ENCODE data around the gene SCN8A. TPM values are rescaled to one million over a fixed set of nuclear protein-coding genes. Genes with fewer than 3 reads are reported as not detected.

SCN8A gene
- total and polyA plus RNA-seq, 2 donors (not counting 3 experiments of a cell fraction or from before 2014, with no cell fraction given): 9.4 to 20.4 TPM

DNA sequence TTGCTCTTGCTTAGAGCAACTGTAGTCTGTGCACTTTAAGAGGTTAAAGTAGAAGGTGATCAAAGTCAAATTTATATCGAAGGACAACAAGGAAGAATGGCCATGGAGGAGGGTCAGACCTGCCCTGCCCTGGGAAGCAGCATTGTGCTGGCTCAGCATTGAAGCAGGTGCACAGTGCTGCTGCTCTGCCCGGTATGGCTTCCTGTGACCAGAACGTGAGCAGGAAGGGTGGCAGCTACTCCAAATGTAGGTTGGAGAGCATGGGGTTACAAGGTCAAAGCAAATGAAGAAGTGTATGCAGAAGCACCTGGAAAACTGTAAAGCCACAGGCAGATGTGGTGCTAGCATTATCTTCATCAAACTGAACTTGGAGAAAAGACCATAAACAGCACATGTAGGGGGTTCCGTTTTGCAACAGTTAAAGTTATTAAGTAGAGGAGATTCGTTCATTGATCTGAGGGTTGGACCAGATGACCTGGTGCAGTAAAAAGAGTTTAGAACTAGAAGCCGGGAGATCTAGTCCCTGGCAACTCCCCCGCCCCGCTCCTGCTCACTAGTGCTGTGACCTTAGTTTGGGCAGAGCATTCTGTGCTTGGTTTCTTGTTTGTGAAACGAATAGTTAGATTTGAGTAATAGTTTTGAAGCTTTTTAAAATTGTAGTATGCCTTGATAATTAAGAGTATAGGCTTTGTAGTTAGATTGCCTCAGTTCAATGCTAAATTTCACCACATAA is 84.2 kb downstream of the SCN8A start:
- Histone ChIP-seq H3K36me3 (ENCODE audit: control insufficient read depth in 2 of 2, extremely low read depth in 1 of 2, insufficient read depth in 2 of 2, low read length in 2 of 2) (no peaks in the 10 kb centered on the region), H3K9me3 (replicated peaks; ENCODE audit: control insufficient read depth, insufficient read depth, low read length) (no peaks in the 10 kb centered on the region), H4K20me1 (replicated peaks; ENCODE audit: control insufficient read depth, extremely low read depth, insufficient read depth, low read length) (no peaks in the 10 kb centered on the region), H3K4me2 (ENCODE audit: insufficient read depth, low read length) (no peak overlapping the region), H3K4me1 (ENCODE audit: control insufficient read depth, extremely low read depth, insufficient read depth, low read length) (no peaks in the 10 kb centered on the region), H3K79me2 (ENCODE audit: control insufficient read depth, insufficient read depth, low read length) (no peaks in the 10 kb centered on the region), H3K9me1 (replicated peaks; ENCODE audit: control insufficient read depth, extremely low read depth, insufficient read depth, low read length) (no peaks in the 10 kb centered on the region), H3K27ac (ENCODE audit: insufficient read depth, low read depth, low read length) (no peak overlapping the region), H3K4me3 (replicated peaks in 1 of 3; ENCODE audit: insufficient read depth in 1 of 3, low read depth in 1 of 3, low read length in 3 of 3) (no peak overlapping the region), H2AFZ (ENCODE audit: low read depth, low read length) (no peak overlapping the region), H3K27me3 (ENCODE audit: control insufficient read depth in 2 of 2, insufficient read depth in 2 of 2, low read length in 2 of 2) (no peaks in the 10 kb centered on the region), H3K9ac (replicated peaks; ENCODE audit: extremely low read depth, insufficient read depth, low read length) (no peak overlapping the region)
- FAIRE-seq (no peak), DNase-seq (ENCODE audit: low read depth, low spot score) (no peak)
- BruUV-seq (replicated peaks): no TSS peak
- POLR2A ChIA-PET: no interaction called here
- CTCF ChIA-PET: interaction anchor here (1.2 kb wide), 1 partner anchor 12 kb away, joined by 3 read pairs; no protein-coding TSS in a partner anchor
- no peak for TF ChIP-seq POLR2AphosphoS5 (IDR thresholded peaks at IDR 0.05; ENCODE audit: insufficient read depth, low read depth, low read length)
- TF ChIP-seq, protein P1, sequence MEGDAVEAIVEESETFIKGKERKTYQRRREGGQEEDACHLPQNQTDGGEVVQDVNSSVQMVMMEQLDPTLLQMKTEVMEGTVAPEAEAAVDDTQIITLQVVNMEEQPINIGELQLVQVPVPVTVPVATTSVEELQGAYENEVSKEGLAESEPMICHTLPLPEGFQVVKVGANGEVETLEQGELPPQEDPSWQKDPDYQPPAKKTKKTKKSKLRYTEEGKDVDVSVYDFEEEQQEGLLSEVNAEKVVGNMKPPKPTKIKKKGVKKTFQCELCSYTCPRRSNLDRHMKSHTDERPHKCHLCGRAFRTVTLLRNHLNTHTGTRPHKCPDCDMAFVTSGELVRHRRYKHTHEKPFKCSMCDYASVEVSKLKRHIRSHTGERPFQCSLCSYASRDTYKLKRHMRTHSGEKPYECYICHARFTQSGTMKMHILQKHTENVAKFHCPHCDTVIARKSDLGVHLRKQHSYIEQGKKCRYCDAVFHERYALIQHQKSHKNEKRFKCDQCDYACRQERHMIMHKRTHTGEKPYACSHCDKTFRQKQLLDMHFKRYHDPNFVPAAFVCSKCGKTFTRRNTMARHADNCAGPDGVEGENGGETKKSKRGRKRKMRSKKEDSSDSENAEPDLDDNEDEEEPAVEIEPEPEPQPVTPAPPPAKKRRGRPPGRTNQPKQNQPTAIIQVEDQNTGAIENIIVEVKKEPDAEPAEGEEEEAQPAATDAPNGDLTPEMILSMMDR (IDR thresholded peaks at IDR 0.05; ENCODE audit: extremely low read depth in 1 of 2, insufficient read depth in 1 of 2, low read depth in 1 of 2, low read length in 2 of 2): no peak
- no peak for TF ChIP-seq MYC (IDR thresholded peaks at IDR 0.05; ENCODE audit: low read depth, low read length)
- TF ChIP-seq, protein P2, sequence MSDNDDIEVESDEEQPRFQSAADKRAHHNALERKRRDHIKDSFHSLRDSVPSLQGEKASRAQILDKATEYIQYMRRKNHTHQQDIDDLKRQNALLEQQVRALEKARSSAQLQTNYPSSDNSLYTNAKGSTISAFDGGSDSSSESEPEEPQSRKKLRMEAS (IDR thresholded peaks at IDR 0.05; ENCODE audit: insufficient read depth, insufficient read length): no peak
- intact Hi-C loops (cut with micrococcal nuclease): loop anchor here (5.0 kb wide), 1 partner anchor 253 kb away; the partner anchor contains the start of gene SLC4A8
- dilution Hi-C loops (cut with MboI; ENCODE audit: extremely low pct_ligation_motif_present, low sequenced_read_pairs): no loop called here

Measured in endothelial cell of umbilical vein (primary cell).